BJ (cell line): Measurements from ENCODE around the gene FBXO46. TPM values are rescaled to one million over a fixed set of nuclear protein-coding genes. Genes with fewer than 3 reads are reported as not detected.
A peak's percentile ranks its signal among the peaks of the same experiment; 100 is the strongest.

Experiments
- CTCF ChIA-PET: fragments of 350-600 bp; formaldehyde crosslinking; extraction: SDS; loops from one replicate; lab custom pipeline; 2021; ENCODE audit warnings: antibody characterized with exemption, inconsistent platforms; lab: Yijun Ruan, JAX
- POLR2A ChIA-PET: fragments of 300-600 bp; sonication (Branson Sonifier 250); formaldehyde crosslinking; extraction: SDS; loops from one replicate; lab custom pipeline; 2021; ENCODE audit warnings: antibody characterized with exemption; lab: Charles Lee
- DNase-seq: peaks from one replicate; pipeline ENCODE4 v3.0.0-alpha.2; 2011; ENCODE audit warnings: low read depth
- H3K27me3 ChIP-seq: 2 replicates; pipeline ENCODE4 v1.6.0; 2011; ENCODE audit warnings: low read length; ENCODE audit not compliant: control insufficient read depth, insufficient read depth
- H3K36me3 ChIP-seq: 2 replicates; pipeline ENCODE4 v1.5.1; 2011; ENCODE audit warnings: low read length; ENCODE audit not compliant: control insufficient read depth, insufficient read depth
- H3K4me3 ChIP-seq: 2 replicates; pipeline ENCODE4 v1.5.1; 2011; ENCODE audit warnings: low read depth, mild to moderate bottlenecking, control low read depth, low read length
- CTCF ChIP-seq: IDR thresholded peaks from 2 replicates; pipeline ENCODE4 v1.5.1; 2011; ENCODE audit warnings: low read depth, mild to moderate bottlenecking, control low read depth, inconsistent platforms, low read length, moderate library complexity; ENCODE audit not compliant: insufficient read depth
- polyA plus RNA-seq: library from polyadenylated mRNA; depleted of rRNA; stranded (reverse); fragments of >200 nt; gene quantifications from 2 replicates; pipeline ENCODE4 v1.2.3, GENCODE V29; 2011

The FBXO46 gene
- polyA plus RNA-seq, 1 experiment, result 2.3 TPM

- ChIA-PET POLR2A (no interaction called here), CTCF (interaction anchor here (0.6 to 7.9 kb wide), 9 partner anchors 8 to 1503 kb away, joined by 3 to 52 read pairs (median 5); partner anchors contain the start of genes GIPR, QPCTL and SNRPD2)
- peaks cover 10% of the 10 kb centered on the region for H3K36me3 ChIP-seq
- H3K4me3 ChIP-seq, result no peak overlapping the region
- TF ChIP-seq CTCF, result no peak
- H3K27me3 ChIP-seq, result no peaks in the 10 kb centered on the region
- DNase-seq, result no peak
Observed at GRCh38 chr19:45682117-45682516, 48.6 kb downstream of the FBXO46 start.

GRCh38 chr19:45681391-45682015 lies 49.2 kb downstream of the FBXO46 start:
- ChIA-PET CTCF (interaction anchor here (0.6 to 7.9 kb wide), 13 partner anchors 8 to 187 kb away, joined by 3 to 52 read pairs (median 3); partner anchors contain the start of genes GIPR, QPCTL and SNRPD2), POLR2A (no interaction called here)
- DNase-seq, result no peak
- peaks cover 9% of the 10 kb centered on the region for H3K36me3 ChIP-seq
- H3K4me3 ChIP-seq, result peak overlapping the region; percentile 39
- peak; percentile 91 for TF ChIP-seq CTCF
- no peaks in the 10 kb centered on the region for H3K27me3 ChIP-seq

GRCh38 chr19:45677351-45678230 lies 53.1 kb downstream of the FBXO46 start:
- TF ChIP-seq CTCF, result peak; percentile 47
- Histone ChIP-seq H3K4me3 (peak overlapping the region; percentile 29), H3K27me3 (no peaks in the 10 kb centered on the region), H3K36me3 (no peaks in the 10 kb centered on the region)
- no peak for DNase-seq
- POLR2A ChIA-PET, result interaction anchor here (0.7 kb wide), 1 partner anchor 8 kb away, joined by 3 read pairs; no protein-coding TSS in a partner anchor
- CTCF ChIA-PET, result interaction anchor here (0.9 to 7.9 kb wide), 7 partner anchors 15 to 90 kb away, joined by 3 to 52 read pairs (median 5); partner anchors contain the start of genes EML2, QPCTL and SNRPD2

- POLR2A ChIA-PET, result no interaction called here
- DNase-seq, result no peak
- CTCF ChIA-PET, result interaction anchor here (0.9 to 4.5 kb wide), 4 partner anchors 16 to 38 kb away, joined by 3 to 19 read pairs (median 4); partner anchors contain the start of genes EML2 and QPCTL
- H3K4me3 ChIP-seq, result peak overlapping the region; percentile 29
- H3K36me3 ChIP-seq, result no peaks in the 10 kb centered on the region
- no peaks in the 10 kb centered on the region for H3K27me3 ChIP-seq
- TF ChIP-seq CTCF, result no peak
Observed at GRCh38 chr19:45676851-45677263, 53.8 kb downstream of the FBXO46 start.

GRCh38 chr19:45674946-45675345 lies 55.8 kb downstream of the FBXO46 start:
- POLR2A ChIA-PET, result no interaction called here

More at GRCh38 chr19:45674946-45675345, 55.8 kb downstream of the FBXO46 start:
- no peaks in the 10 kb centered on the region for H3K36me3 ChIP-seq
- H3K27me3 ChIP-seq, result no peaks in the 10 kb centered on the region
- DNase-seq, result no peak
- TF ChIP-seq CTCF, result no peak
- CTCF ChIA-PET, result interaction anchor here (0.8 to 2.1 kb wide), 2 partner anchors 18 to 19 kb away, joined by 4 to 5 read pairs; partner anchors contain the start of gene QPCTL
- no peak overlapping the region for H3K4me3 ChIP-seq
